Skin epidermis (tissue), 12 donors: Measurements from ENCODE around the gene FRRS1.

Source experiments
- H3K27ac ChIP-seq, 21 experiments: fragments of 200-600 bp; sonication (generic) in 11 of 21; one replicate each; pipeline ENCODE4 v1.5.0; 2020; ENCODE audit warnings: mild to moderate bottlenecking in 3 of 21, inconsistent platforms in 2 of 21, moderate library complexity in 2 of 21
- H3K4me3 ChIP-seq, 7 experiments: fragments of 200-600 bp; sonication (generic) in 2 of 7; one replicate each; pipeline ENCODE4 v1.5.0; 2020; ENCODE audit warnings: inconsistent platforms in 2 of 7, mild to moderate bottlenecking in 2 of 7, moderate library complexity in 1 of 7

FRRS1 gene

GRCh38 chr1:99659755-99660210 lies 106.7 kb downstream of the FRRS1 start:
- H3K4me3 ChIP-seq: no peak overlapping the region
- peak overlapping the region in 18 of 21 experiments; percentile 58 to 86 (median 74) for H3K27ac ChIP-seq
